SK-N-SH treated with all-trans-retinoic acid at 6 μM for 48 hours (cell line): ENCODE data around the gene BEST1.

Source experiments
- ARNTL ChIP-seq: fragments of 450-650 bp; formaldehyde crosslinking; IDR thresholded peaks from 2 replicates; pipeline ENCODE4 v1.5.0; 2020; ENCODE audit warnings: low read depth, mild to moderate bottlenecking, moderate library complexity, borderline replicate concordance
- ESRRG ChIP-seq: fragments of 250-450 bp; sonication (Bioruptor Pico); IDR thresholded peaks from 2 replicates; pipeline ENCODE4 v1.6.1; 2021; ENCODE audit warnings: mild to moderate bottlenecking
- ZFP30 ChIP-seq: fragments of 450-650 bp; formaldehyde crosslinking; IDR thresholded peaks from 2 replicates; pipeline ENCODE4 v1.5.0; 2022; ENCODE audit warnings: mild to moderate bottlenecking, moderate library complexity
- TF ChIP-seq, protein P1 (sequence below): fragments of 250-450 bp; sonication (Bioruptor Pico); IDR thresholded peaks from 2 replicates; pipeline ENCODE4 v1.5.0; 2020; ENCODE audit warnings: mild to moderate bottlenecking, moderate library complexity

GRCh38 chr11:61975638-61976419, 25.7 kb downstream of the BEST1 start:
- no peak for TF ChIP-seq ESRRG (CRISPR knock-in tag)
- TF ChIP-seq ARNTL (CRISPR knock-in tag) = no peak
- TF ChIP-seq, protein P1, sequence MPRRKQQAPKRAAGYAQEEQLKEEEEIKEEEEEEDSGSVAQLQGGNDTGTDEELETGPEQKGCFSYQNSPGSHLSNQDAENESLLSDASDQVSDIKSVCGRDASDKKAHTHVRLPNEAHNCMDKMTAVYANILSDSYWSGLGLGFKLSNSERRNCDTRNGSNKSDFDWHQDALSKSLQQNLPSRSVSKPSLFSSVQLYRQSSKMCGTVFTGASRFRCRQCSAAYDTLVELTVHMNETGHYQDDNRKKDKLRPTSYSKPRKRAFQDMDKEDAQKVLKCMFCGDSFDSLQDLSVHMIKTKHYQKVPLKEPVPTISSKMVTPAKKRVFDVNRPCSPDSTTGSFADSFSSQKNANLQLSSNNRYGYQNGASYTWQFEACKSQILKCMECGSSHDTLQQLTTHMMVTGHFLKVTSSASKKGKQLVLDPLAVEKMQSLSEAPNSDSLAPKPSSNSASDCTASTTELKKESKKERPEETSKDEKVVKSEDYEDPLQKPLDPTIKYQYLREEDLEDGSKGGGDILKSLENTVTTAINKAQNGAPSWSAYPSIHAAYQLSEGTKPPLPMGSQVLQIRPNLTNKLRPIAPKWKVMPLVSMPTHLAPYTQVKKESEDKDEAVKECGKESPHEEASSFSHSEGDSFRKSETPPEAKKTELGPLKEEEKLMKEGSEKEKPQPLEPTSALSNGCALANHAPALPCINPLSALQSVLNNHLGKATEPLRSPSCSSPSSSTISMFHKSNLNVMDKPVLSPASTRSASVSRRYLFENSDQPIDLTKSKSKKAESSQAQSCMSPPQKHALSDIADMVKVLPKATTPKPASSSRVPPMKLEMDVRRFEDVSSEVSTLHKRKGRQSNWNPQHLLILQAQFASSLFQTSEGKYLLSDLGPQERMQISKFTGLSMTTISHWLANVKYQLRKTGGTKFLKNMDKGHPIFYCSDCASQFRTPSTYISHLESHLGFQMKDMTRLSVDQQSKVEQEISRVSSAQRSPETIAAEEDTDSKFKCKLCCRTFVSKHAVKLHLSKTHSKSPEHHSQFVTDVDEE = no peak
- TF ChIP-seq ZFP30 = no peak
